ENCODE data around the gene ALDH16A1. TPM values are rescaled to one million over a fixed set of nuclear protein-coding genes. Genes with fewer than 3 reads are reported as not detected.
A peak's percentile ranks its signal among the peaks of the same experiment; 100 is the strongest.
"Not testable (repeated sequence)": the region's sequence is repeated elsewhere in the genome, so short reads cannot be mapped to it uniquely, and the experiment has no call there.

The ALDH16A1 gene
- total RNA-seq, 1 donor from 2014 or later = 29.7 TPM

DNA sequence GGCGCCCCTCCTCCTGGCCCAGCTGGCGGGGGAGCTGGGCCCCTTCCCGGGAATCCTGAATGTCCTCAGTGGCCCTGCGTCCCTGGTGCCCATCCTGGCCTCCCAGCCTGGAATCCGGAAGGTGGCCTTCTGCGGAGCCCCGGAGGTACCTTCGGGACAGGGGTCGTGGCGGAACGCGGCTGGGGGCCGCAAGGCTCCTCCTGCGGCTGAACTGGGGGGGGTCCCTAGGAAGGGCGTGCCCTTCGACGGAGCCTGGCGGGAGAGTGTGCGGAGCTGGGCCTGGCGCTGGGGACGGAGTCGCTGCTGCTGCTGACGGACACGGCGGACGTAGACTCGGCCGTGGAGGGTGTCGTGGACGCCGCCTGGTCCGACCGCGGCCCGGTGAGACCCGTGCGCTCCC, 8.6 kb downstream of the ALDH16A1 start:
- DNase-seq (ENCODE audit: low spot score) (no peak), ATAC-seq (no peak)

DNA sequence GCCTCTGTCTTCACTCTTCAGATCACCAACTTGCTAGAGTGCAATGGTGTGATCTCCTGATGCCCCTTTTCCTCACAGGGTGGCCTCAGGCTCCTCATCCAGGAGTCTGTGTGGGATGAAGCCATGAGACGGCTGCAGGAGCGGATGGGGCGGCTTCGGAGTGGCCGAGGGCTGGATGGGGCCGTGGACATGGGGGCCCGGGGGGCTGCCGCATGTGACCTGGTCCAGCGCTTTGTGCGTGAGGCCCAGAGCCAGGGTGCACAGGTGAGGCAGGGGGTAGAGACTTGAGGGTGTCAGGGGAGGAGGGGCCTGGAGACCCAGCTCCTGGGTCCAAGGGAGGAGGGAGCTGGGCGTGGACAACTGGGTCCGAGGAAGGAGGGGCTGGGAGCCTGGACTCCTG, 9.5 kb downstream of the ALDH16A1 start:
- DNase-seq (ENCODE audit: low spot score) (no peak), ATAC-seq (no peak)

- no peak for DNase-seq (ENCODE audit: low spot score)
- no peak for ATAC-seq
These were observed 11.1 kb downstream of the ALDH16A1 start for GRCh38 chr19:49463960-49464740.

DNA sequence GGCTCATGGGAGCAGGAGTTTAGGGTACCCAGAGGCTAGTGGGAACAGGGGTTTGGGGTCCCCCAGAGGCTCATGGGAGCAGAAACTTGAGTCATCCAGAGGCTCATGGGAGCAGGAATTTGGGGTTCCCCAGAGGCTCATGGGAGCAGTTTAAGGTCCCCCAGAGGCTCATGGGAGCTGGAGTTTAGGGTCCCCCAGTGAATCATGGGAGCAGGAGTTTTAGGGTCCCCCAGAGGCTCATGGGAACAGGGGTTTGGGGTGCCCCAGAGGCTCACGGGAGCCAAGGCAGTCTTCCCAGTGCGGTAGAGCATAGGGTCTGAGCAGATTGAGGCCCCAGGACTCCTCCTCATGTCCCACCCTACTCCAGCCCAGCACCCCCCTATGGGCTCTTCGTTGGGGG, 12.3 kb downstream of the ALDH16A1 start:
- ATAC-seq (no peak), DNase-seq (ENCODE audit: low spot score) (no peak)

DNA sequence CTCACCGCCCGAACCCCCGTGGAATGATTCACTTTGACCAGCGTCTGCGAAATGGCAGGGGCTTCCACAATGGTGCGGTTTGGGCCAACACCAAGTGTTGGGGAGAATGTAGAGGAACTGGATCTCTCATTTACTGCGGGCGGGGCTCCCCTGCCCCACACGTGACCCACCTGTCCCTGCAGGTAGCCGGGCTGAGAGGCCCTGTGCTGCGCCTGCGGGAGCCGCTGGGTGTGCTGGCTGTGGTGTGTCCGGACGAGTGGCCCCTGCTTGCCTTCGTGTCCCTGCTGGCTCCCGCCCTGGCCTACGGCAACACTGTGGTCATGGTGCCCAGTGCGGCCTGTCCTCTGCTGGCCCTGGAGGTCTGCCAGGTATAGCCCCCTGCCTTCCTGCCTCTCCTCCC, 15.2 kb downstream of the ALDH16A1 start:
- DNase-seq (ENCODE audit: low spot score) (no peak), ATAC-seq (no peak)

- no peak for DNase-seq (ENCODE audit: low spot score)
These were observed 15.9 kb downstream of the ALDH16A1 start for GRCh38 chr19:49468746-49469447.

DNA sequence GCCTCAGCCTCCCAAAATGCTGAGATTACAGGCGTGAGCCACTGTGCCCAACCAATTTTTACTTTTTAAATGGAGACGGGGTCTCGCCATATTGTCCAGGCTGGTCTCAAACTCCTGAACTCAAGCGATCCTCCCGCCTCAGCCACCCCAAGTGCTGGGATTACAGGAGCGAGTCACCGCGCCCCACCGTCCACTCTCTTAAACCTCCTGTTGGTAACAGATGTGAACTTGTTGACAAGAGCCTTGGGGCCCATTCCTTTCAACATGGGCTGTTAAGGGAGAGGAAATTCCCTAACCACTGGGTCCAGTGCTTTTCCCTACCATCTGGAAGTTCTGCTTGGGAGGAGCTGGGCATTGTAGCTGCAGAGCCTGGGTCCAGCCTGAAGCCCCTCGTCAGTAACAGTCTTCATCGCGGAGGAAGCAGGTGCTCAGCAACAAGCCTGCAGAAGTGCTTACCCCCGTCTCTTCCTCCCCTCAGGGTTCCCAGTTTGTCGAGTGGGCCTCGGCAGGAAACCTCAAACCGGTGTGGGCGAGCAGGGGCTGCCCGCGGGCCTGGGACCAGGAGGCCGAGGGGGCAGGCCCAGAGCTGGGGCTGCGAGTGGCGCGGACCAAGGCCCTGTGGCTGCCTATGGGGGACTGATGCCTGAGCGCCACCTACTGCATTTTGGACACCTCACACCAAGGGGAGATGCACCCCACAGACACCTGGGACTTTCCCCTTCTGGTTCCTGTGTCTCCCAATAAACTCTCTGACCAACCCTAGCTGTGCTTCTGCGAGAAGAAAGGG, 17.0 kb downstream of the ALDH16A1 start:
- no peak for DNase-seq (ENCODE audit: low spot score)

More at GRCh38 chr19:49468746-49469447, 15.9 kb downstream of the ALDH16A1 start:
- no peak for ATAC-seq

DNA sequence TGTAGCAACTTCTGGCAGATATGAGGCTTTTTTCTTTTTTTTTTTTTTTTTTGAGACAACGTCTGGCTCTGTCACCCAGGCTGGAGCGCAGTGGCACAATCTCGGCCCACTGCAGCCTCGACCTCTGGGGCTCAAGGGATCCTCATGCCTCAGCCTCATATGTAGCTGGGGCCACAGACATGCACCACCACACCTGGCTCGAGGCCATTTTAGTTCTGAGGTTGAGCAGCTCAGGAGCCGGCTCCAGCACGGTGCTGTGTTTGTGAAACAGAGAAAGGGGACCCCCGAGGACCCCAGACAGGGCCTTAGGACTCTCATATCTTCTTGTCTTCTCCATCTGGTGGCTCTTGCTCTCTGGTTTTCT, 17.6 kb downstream of the ALDH16A1 start:
- ATAC-seq (no peak), DNase-seq (ENCODE audit: low spot score) (no peak)

More for the DNA sequence above, 17.0 kb downstream of the ALDH16A1 start:
- no peak for ATAC-seq

GRCh38 chr19:49472936-49473335, 19.9 kb downstream of the ALDH16A1 start:
- no peak for ATAC-seq

DNA sequence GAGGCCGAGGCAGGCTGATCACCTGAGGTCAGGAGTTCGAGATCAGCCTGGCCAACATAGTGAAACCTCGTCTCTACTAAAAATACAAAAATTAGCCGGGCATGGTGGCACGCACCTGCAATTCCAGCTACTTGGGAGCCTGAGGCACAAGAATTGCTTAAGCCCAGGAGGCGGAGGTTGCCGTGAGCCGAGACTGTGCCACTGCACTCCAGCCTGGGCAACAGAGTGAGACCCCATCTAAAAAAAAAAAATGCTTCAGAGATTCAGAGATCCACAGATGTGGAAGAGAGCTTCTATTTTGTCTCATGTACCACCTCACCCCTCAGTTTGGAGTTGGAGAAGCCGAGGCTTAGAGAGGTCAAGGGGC, 20.5 kb downstream of the ALDH16A1 start:
- ATAC-seq; DNase-seq (ENCODE audit: low spot score): not testable (repeated sequence)

More at GRCh38 chr19:49472936-49473335, 19.9 kb downstream of the ALDH16A1 start:
- no peak for DNase-seq (ENCODE audit: low spot score)

DNA sequence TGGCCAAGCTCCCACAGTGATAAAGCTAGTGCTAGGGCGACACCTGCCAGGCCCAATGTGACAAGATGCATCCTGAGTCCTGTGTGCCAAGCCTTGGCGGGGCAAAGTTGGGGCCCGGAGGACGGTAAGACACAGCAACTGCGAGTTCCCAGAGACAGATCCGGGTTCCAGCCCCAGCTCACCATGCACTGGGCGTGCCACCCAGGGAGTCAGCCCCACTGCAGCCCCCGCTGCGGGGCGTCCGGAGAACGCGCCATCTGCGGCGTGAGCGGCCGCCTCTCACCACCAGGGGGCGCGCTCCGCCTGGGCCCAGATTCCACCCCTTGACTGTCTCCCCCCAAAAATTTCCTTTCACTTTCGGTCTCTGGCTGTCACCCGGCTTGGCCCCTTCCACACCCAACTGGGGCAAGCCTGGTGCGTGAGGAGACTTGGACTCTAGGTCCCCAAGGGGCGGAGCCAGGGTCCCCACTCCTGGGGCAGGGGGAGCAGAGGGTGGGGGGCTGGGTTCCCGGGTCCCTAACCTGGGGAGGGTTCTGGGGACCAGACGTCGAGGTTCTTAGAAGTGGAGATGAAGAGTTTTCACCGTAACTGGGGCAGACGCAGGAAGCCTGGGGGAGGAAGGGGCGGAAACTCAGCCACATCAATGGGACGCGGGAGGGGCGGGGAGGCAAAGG, 21.0 kb downstream of the ALDH16A1 start, which contains the start of gene FLT3LG:
Gene FLT3LG (plus strand): TSS at position 348 of the 674 bp plus-strand sequence. CDS start 425 bp downstream, outside the sequence.
- ATAC-seq = peak; percentile 92
- peak; percentile 75 for DNase-seq (ENCODE audit: low spot score)

- ATAC-seq = no peak
- no peak for DNase-seq (ENCODE audit: low spot score)
These were observed 21.5 kb downstream of the ALDH16A1 start for GRCh38 chr19:49474542-49474924.

GRCh38 chr19:49475191-49475917, 22.3 kb downstream of the ALDH16A1 start:
- ATAC-seq = no peak
- DNase-seq (ENCODE audit: low spot score) = no peak

GRCh38 chr19:49475995-49476880, 23.2 kb downstream of the ALDH16A1 start:
- ATAC-seq = no peak
- no peak for DNase-seq (ENCODE audit: low spot score)

DNA sequence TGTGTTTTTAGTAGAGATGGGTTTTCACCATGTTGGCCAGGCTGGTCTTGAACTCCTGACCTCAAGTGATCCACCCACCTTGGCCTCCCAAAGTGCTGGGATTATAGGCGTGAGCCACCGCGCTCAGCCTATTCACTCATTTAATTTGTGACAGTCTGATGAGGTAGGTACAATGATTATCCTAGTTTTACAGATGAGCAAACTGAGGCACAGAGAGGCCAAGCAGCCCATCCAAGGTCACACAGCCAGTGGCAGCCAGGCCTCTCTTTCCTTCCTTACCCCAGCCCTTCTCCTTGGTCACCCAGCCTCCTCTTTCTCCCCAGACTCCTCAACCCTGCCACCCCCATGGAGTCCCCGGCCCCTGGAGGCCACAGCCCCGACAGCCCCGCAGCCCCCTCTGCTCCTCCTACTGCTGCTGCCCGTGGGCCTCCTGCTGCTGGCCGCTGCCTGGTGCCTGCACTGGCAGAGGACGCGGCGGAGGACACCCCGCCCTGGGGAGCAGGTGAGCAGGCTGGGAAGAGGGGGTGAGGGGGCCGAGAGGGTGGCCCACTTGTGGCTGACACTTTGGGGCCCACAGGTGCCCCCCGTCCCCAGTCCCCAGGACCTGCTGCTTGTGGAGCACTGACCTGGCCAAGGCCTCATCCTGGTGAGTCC, 27.1 kb downstream of the ALDH16A1 start:
- DNase-seq (ENCODE audit: low spot score) = no peak
- no peak for ATAC-seq

DNA sequence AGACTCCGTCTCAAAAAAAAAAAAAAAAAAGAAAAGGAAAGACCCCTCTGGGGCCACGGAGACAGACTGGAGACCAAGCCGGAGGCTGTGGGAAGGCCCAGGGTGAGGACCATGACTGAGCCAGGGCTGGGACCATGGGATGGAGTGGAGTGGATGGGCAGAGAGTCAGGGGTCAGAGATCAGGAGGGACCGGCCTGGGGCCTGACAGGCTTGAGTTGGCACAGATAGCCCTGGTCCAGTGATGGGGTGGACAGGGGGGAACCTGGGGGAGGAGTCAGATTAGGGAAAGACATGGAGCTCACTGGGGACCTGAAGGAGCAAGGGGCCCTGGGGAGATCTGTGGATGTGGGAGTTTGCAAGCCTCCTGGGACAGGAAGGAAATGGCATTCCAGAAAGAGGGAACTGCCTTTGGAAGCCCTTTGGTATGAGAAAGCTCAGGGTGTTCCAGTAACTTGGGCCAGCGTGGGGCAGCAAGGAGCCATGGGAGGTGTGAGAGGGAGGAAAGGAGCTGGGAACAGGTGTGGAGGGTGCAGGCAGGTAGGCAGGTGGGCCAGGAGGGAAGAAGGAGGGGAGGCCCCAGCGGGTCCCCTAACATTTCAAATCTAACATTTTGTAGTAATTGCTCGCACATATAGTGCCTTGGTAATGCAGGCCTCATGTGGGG, 28.1 kb downstream of the ALDH16A1 start:
- DNase-seq (ENCODE audit: low spot score) = no peak
- ATAC-seq = no peak

GRCh38 chr19:49486232-49486631, 33.2 kb downstream of the ALDH16A1 start:
- no peak for DNase-seq (ENCODE audit: low spot score)
- ATAC-seq = no peak

- DNase-seq (ENCODE audit: low spot score) = no peak
- no peak for ATAC-seq
These were observed 33.8 kb downstream of the ALDH16A1 start for GRCh38 chr19:49486710-49487276.
